ENCODE results near the gene DNM3.

- no peak for TF ChIP-seq CTCF (IDR thresholded peaks at IDR 0.05)
- TF ChIP-seq EZH2 (IDR thresholded peaks at IDR 0.05) = no peak
- no peak for TF ChIP-seq EZH2phosphoT487 (IDR thresholded peaks at IDR 0.05)
These were observed 26.6 kb upstream of the DNM3 start for GRCh38 chr1:171814692-171815091.

All from neural progenitor cell (in vitro differentiated cells).